NT2/D1 (cell line): Measurements from ENCODE around the gene CASQ2.

Experiments
- DNase-seq: peaks from one replicate; pipeline ENCODE4 v3.0.0-alpha.2; 2011; ENCODE audit warnings: low read depth, low spot score
- H3K27me3 ChIP-seq: 2 replicates; pipeline ENCODE4 v1.6.0; 2011; ENCODE audit warnings: mild to moderate bottlenecking; ENCODE audit not compliant: insufficient read length, insufficient read depth
- H3K36me3 ChIP-seq: 2 replicates; pipeline ENCODE4 v1.6.1; 2011; ENCODE audit warnings: mild to moderate bottlenecking, low read length, mixed read lengths; ENCODE audit not compliant: insufficient read depth, insufficient read length
- H3K4me1 ChIP-seq: 2 replicates; pipeline ENCODE4 v1.5.1; 2011; ENCODE audit not compliant: insufficient read depth, insufficient read length
- H3K4me3 ChIP-seq: 2 replicates; pipeline ENCODE4 v1.5.1; 2011; ENCODE audit warnings: low read depth; ENCODE audit not compliant: insufficient read length
- H3K9ac ChIP-seq: 2 replicates; pipeline ENCODE4 v1.6.0; 2011; ENCODE audit warnings: low read depth; ENCODE audit not compliant: insufficient read length
- H3K9me3 ChIP-seq: 2 replicates; pipeline ENCODE4 v1.5.1; 2011; ENCODE audit warnings: mild to moderate bottlenecking, low read length; ENCODE audit not compliant: insufficient read depth
- SUZ12 ChIP-seq: IDR thresholded peaks from 2 replicates; pipeline ENCODE4 v1.6.1; 2011; ENCODE audit not compliant: insufficient read length, insufficient read depth; ENCODE audit errors: extremely low read depth
- YY1 ChIP-seq: IDR thresholded peaks from 2 replicates; pipeline ENCODE4 v1.6.1; 2011; ENCODE audit not compliant: insufficient read length, insufficient read depth
- ZNF274 ChIP-seq: IDR thresholded peaks from 2 replicates; pipeline ENCODE4 v1.6.1; 2011; ENCODE audit warnings: mild to moderate bottlenecking, low read depth, low read length

CASQ2 gene

GRCh38 chr1:115661157-115661556 is 107.4 kb downstream of the CASQ2 start:
- H3K36me3 ChIP-seq, result peaks cover 90% of the 10 kb centered on the region
- H3K4me3 ChIP-seq, result no peak overlapping the region

GRCh38 chr1:115660151-115660550 is 108.4 kb downstream of the CASQ2 start:
- peaks cover 10% of the 10 kb centered on the region for H3K9me3 ChIP-seq
- H3K4me3 ChIP-seq, result no peak overlapping the region
- peaks cover 5% of the 10 kb centered on the region for H3K4me1 ChIP-seq
- peaks cover 90% of the 10 kb centered on the region for H3K36me3 ChIP-seq
- no peak overlapping the region for H3K9ac ChIP-seq
- no peak for DNase-seq
- TF ChIP-seq ZNF274 (no peak), SUZ12 (no peak), YY1 (no peak)
- H3K27me3 ChIP-seq, result no peaks in the 10 kb centered on the region

More at GRCh38 chr1:115661157-115661556, 107.4 kb downstream of the CASQ2 start:
- Histone ChIP-seq H3K9ac (no peak overlapping the region), H3K4me1 (no peaks in the 10 kb centered on the region), H3K27me3 (no peaks in the 10 kb centered on the region), H3K9me3 (peaks cover 10% of the 10 kb centered on the region)
- no peak for DNase-seq
- TF ChIP-seq SUZ12 (no peak), YY1 (no peak), ZNF274 (no peak)

GRCh38 chr1:115658646-115659045 is 109.9 kb downstream of the CASQ2 start:
- no peak overlapping the region for H3K4me3 ChIP-seq
- TF ChIP-seq ZNF274 (no peak), YY1 (no peak), SUZ12 (no peak)
- H3K27me3 ChIP-seq, result no peaks in the 10 kb centered on the region
- peaks cover 81% of the 10 kb centered on the region for H3K36me3 ChIP-seq
- peaks cover 10% of the 10 kb centered on the region for H3K9me3 ChIP-seq
- H3K9ac ChIP-seq, result no peak overlapping the region
- no peak for DNase-seq
- H3K4me1 ChIP-seq, result peaks cover 11% of the 10 kb centered on the region

- Histone ChIP-seq H3K4me1 (peaks cover 11% of the 10 kb centered on the region), H3K4me3 (no peak overlapping the region), H3K9me3 (peaks cover 10% of the 10 kb centered on the region), H3K36me3 (peaks cover 84% of the 10 kb centered on the region), H3K9ac (no peak overlapping the region), H3K27me3 (no peaks in the 10 kb centered on the region)
- DNase-seq, result no peak
- TF ChIP-seq SUZ12 (no peak), ZNF274 (no peak), YY1 (no peak)
These were observed 111.9 kb downstream of the CASQ2 start for GRCh38 chr1:115656461-115657077.

GRCh38 chr1:115655916-115656315 is 112.6 kb downstream of the CASQ2 start:
- Histone ChIP-seq H3K36me3 (peaks cover 86% of the 10 kb centered on the region), H3K9ac (no peak overlapping the region), H3K4me1 (peaks cover 13% of the 10 kb centered on the region), H3K4me3 (no peak overlapping the region), H3K27me3 (no peaks in the 10 kb centered on the region), H3K9me3 (peaks cover 10% of the 10 kb centered on the region)
- no peak for DNase-seq
- no peak for TF ChIP-seq SUZ12
- TF ChIP-seq ZNF274, result no peak

- Histone ChIP-seq H3K36me3 (peaks cover 79% of the 10 kb centered on the region), H3K27me3 (no peaks in the 10 kb centered on the region), H3K9ac (peak overlapping the region; percentile 34), H3K4me1 (peaks cover 14% of the 10 kb centered on the region), H3K4me3 (no peak overlapping the region), H3K9me3 (peaks cover 10% of the 10 kb centered on the region)
- no peak for DNase-seq
- no peak for TF ChIP-seq YY1
- TF ChIP-seq SUZ12, result no peak
- no peak for TF ChIP-seq ZNF274
These were observed 113.2 kb downstream of the CASQ2 start for GRCh38 chr1:115655306-115655663.

- TF ChIP-seq SUZ12, result no peak
- no peak for TF ChIP-seq YY1
- TF ChIP-seq ZNF274, result no peak
- Histone ChIP-seq H3K27me3 (no peaks in the 10 kb centered on the region), H3K4me1 (peaks cover 14% of the 10 kb centered on the region), H3K9me3 (peaks cover 10% of the 10 kb centered on the region), H3K9ac (peak overlapping the region; percentile 34), H3K36me3 (peaks cover 74% of the 10 kb centered on the region), H3K4me3 (no peak overlapping the region)
- peak; percentile 66 for DNase-seq
These were observed 113.7 kb downstream of the CASQ2 start for GRCh38 chr1:115654663-115655305.
